Measurements from ENCODE around the gene CNR2.
A peak's percentile ranks its signal among the peaks of the same experiment; 100 is the strongest.

The CNR2 gene

GRCh38 chr1:23825076-23825761 is 87.9 kb downstream of the CNR2 start, which contains the start of gene HMGCL:
Gene HMGCL, minus strand, starts transcription at chr1:23825429. Its CDS starts 14 bp downstream, at chr1:23825415.
- DNase-seq (ENCODE audit: low spot score), result peak; percentile 97
- no peak for TF ChIP-seq CTCF (IDR thresholded peaks at IDR 0.05; ENCODE audit: borderline replicate concordance, control extremely low read depth, extremely low read depth, insufficient read depth, missing control alignments)
- in situ Hi-C loops (cut with MboI; ENCODE audit: low sequenced_read_pairs, unreplicated experiment), result no loop called here

- in situ Hi-C loops (cut with MboI; ENCODE audit: low sequenced_read_pairs, unreplicated experiment), result no loop called here
- DNase-seq (ENCODE audit: low spot score), result no peak
- no peak for TF ChIP-seq CTCF (IDR thresholded peaks at IDR 0.05; ENCODE audit: borderline replicate concordance, control extremely low read depth, extremely low read depth, insufficient read depth, missing control alignments)
Measured at GRCh38 chr1:23824711-23825075, 88.5 kb downstream of the CNR2 start.

- in situ Hi-C loops (cut with MboI; ENCODE audit: low sequenced_read_pairs, unreplicated experiment), result no loop called here
- DNase-seq (ENCODE audit: low spot score), result no peak
- no peak for TF ChIP-seq CTCF (IDR thresholded peaks at IDR 0.05; ENCODE audit: borderline replicate concordance, control extremely low read depth, extremely low read depth, insufficient read depth, missing control alignments)
Measured at GRCh38 chr1:23823767-23824166, 89.4 kb downstream of the CNR2 start.
